ENCODE results near the gene CLSTN1. TPM values are rescaled to one million over a fixed set of nuclear protein-coding genes. Genes with fewer than 3 reads are reported as not detected.
"Not testable (repeated sequence)": the region's sequence is repeated elsewhere in the genome, so short reads cannot be mapped to it uniquely, and the experiment has no call there.

CLSTN1 gene
- total and polyA plus RNA-seq, 2 of the 13 experiments (the other 11 are each of a cell fraction or from before 2014, with no cell fraction given) = 19.7 to 29.8 TPM

GRCh38 chr1:9792156-9793042, 31.4 kb downstream of the CLSTN1 start:
- ATAC-seq (peak; percentile 63), FAIRE-seq (no peak)

GRCh38 chr1:9789700-9790099, 34.1 kb downstream of the CLSTN1 start:
- H3K9ac ChIP-seq (ENCODE audit: insufficient read depth, low read depth, low read length); intact Hi-C loops (cut with micrococcal nuclease; ENCODE audit: unreplicated experiment): not testable (repeated sequence)

More at GRCh38 chr1:9792156-9793042, 31.4 kb downstream of the CLSTN1 start:
- Histone ChIP-seq H4K20me1 (ENCODE audit: insufficient read depth, low read length) (peaks cover 7% of the 10 kb centered on the region; the same call in 1 of the 2 replicates), H3K9ac (ENCODE audit: insufficient read depth, low read depth, low read length) (no peak overlapping the region), H3K4me3 (replicated peaks in 1 of 3; ENCODE audit: insufficient read depth in 1 of 3, low read depth in 2 of 3, low read length in 3 of 3) (no peak overlapping the region), H3K36me3 (replicated peaks in 1 of 2; ENCODE audit: control insufficient read depth in 1 of 2, insufficient read depth in 2 of 2, low read length in 2 of 2) (no peaks in the 10 kb centered on the region), H3K27ac (ENCODE audit: extremely low read length, insufficient read depth, low read length) (no peak overlapping the region), H3K9me3 (ENCODE audit: low read length) (no peaks in the 10 kb centered on the region), H3K79me2 (ENCODE audit: insufficient read depth, low read length) (peaks cover 29% of the 10 kb centered on the region), H3K4me1 (ENCODE audit: insufficient read depth, low read length) (peaks cover 15% of the 10 kb centered on the region), H3K4me2 (ENCODE audit: low read depth, low read length) (no peak overlapping the region), H3K27me3 (ENCODE audit: control insufficient read depth in 1 of 2, insufficient read depth in 2 of 2, low read length in 2 of 2) (no peaks in the 10 kb centered on the region), H2AFZ (ENCODE audit: low read length) (no peak overlapping the region)
- no peak for DNase-seq (ENCODE audit: low spot score)
- in situ Hi-C loops (cut with HindIII; ENCODE audit: extremely low pct_ligation_motif_present, low pct_unique_long_range_greater_than_20kb) (no loop called here), intact Hi-C loops (cut with micrococcal nuclease; ENCODE audit: unreplicated experiment) (no loop called here)
- TF ChIP-seq FOXK2 (IDR thresholded peaks at IDR 0.05) (no peak), NFATC3 (CRISPR knock-in tag; IDR thresholded peaks at IDR 0.05) (no peak), DDIT3 (CRISPR knock-in tag; IDR thresholded peaks at IDR 0.05) (no peak), ZBTB38 (CRISPR knock-in tag; IDR thresholded peaks at IDR 0.05) (peak; percentile 49; the same call in 1 of the 2 replicates), ZNF260 (CRISPR knock-in tag; IDR thresholded peaks at IDR 0.05; ENCODE audit: borderline replicate concordance, low read depth) (no peak), PTBP1 (IDR thresholded peaks at IDR 0.05; ENCODE audit: low read depth, low read length, poor library complexity, severe bottlenecking) (no peak), CENPX (CRISPR knock-in tag; IDR thresholded peaks at IDR 0.05) (no peak), SALL1 (CRISPR knock-in tag; IDR thresholded peaks at IDR 0.05) (no peak)
- WGBS (ENCODE audit: low lambda C conversion rate) = 94% methylated on average over 7 of the region's 14 CpGs
- ChIA-PET CTCF (ENCODE audit: low intra/inter-chr PET ratio, low total read pairs) (no interaction called here), POLR2A (no interaction called here)
- BruUV-seq (replicated peaks) = no TSS peak

More at GRCh38 chr1:9789700-9790099, 34.1 kb downstream of the CLSTN1 start:
- FAIRE-seq; H3K9me3 ChIP-seq (ENCODE audit: low read length); H3K27ac ChIP-seq (ENCODE audit: extremely low read length, insufficient read depth, low read length); H4K20me1 ChIP-seq (ENCODE audit: insufficient read depth, low read length); POLR2A ChIA-PET; H3K4me2 ChIP-seq (ENCODE audit: low read depth, low read length); H3K27me3 ChIP-seq (ENCODE audit: control insufficient read depth in 1 of 2, insufficient read depth in 2 of 2, low read length in 2 of 2); H3K36me3 ChIP-seq (replicated peaks in 1 of 2; ENCODE audit: control insufficient read depth in 1 of 2, insufficient read depth in 2 of 2, low read length in 2 of 2); DNase-seq (ENCODE audit: low spot score); H3K4me1 ChIP-seq (ENCODE audit: insufficient read depth, low read length); H3K4me3 ChIP-seq (replicated peaks in 1 of 3; ENCODE audit: insufficient read depth in 1 of 3, low read depth in 2 of 3, low read length in 3 of 3); BruUV-seq (replicated peaks); H2AFZ ChIP-seq (ENCODE audit: low read length); CTCF ChIA-PET (ENCODE audit: low intra/inter-chr PET ratio, low total read pairs); ATAC-seq: not testable (repeated sequence)
- peaks cover 24% of the 10 kb centered on the region for H3K79me2 ChIP-seq (ENCODE audit: insufficient read depth, low read length)
- in situ Hi-C loops (cut with HindIII; ENCODE audit: extremely low pct_ligation_motif_present, low pct_unique_long_range_greater_than_20kb) = loop anchor here (5.0 kb wide), 1 partner anchor 78 kb away; no protein-coding TSS in a partner anchor
- 95% methylated on average over 4 of the region's 4 CpGs for WGBS (ENCODE audit: low lambda C conversion rate)

Measured in HepG2 (cell line).